Measurements from ENCODE around the gene ADD3. TPM values are rescaled to one million over a fixed set of nuclear protein-coding genes. Genes with fewer than 3 reads are reported as not detected.
A peak's percentile ranks its signal among the peaks of the same experiment; 100 is the strongest.

The ADD3 gene
- total and polyA plus RNA-seq, 2 of the 13 experiments (the other 11 are each of a cell fraction or from before 2014, with no cell fraction given), result 44.7 to 57.5 TPM

DNA sequence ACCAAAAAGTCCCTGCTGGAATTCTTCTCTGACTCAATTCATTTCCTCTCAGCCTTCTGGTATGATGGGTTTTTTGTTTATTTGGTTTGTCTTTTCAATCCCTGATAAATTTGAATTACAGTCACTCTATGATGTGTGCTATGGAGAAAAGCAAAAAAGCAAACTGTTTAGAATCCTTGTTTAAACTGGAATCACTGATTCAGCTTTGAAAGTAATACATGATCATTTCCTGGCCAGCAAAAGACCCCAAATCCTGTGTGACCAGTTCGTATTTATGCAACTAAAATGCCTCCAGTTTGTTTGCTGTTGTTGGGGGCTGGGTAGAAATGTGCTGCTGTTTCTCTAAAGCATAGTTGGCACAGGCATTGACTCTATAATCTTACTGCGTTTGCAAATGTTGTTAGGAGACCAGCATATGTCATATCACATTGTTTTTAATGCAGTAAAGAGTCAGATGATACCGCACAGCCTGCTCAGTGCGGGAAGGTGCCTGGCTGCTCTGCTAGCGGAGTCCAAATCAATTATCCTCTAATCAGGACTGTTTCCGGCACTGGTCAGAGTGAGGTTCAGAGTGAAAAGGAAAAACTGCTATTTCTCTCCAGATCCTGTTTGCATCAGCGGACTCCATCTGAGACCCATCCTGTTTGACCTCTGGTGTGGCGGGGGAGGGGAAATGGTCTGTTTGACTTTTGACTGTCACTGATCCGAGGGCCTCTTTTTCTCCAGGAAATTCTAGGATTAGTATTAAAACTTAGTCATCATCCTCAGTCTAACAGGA, 40.6 kb upstream of the ADD3 start (continued):
- peak; percentile 64 for TF ChIP-seq KAT8 (CRISPR knock-in tag; IDR thresholded peaks at IDR 0.05)
- no peak for TF ChIP-seq RELA (CRISPR knock-in tag; IDR thresholded peaks at IDR 0.05)
- TF ChIP-seq ZNF350 (CRISPR knock-in tag; IDR thresholded peaks at IDR 0.05; ENCODE audit: borderline replicate concordance, low read depth), result no peak
- no peak for TF ChIP-seq THYN1 (CRISPR knock-in tag; IDR thresholded peaks at IDR 0.05; ENCODE audit: borderline replicate concordance, low read depth)
- no peak for TF ChIP-seq ZNF784 (CRISPR knock-in tag; IDR thresholded peaks at IDR 0.05; ENCODE audit: borderline replicate concordance)
- no peak for TF ChIP-seq KMT2B (CRISPR knock-in tag; IDR thresholded peaks at IDR 0.05)
- no peak for TF ChIP-seq HMGA1 (CRISPR knock-in tag; conservative IDR thresholded peaks at IDR 0.05)
- TF ChIP-seq RCOR2 (CRISPR knock-in tag; IDR thresholded peaks at IDR 0.05), result no peak
- no peak for TF ChIP-seq DZIP1 (CRISPR knock-in tag; IDR thresholded peaks at IDR 0.05)
- TF ChIP-seq FOXC1 (CRISPR knock-in tag; IDR thresholded peaks at IDR 0.05; ENCODE audit: borderline replicate concordance), result no peak
- no peak for TF ChIP-seq ZSCAN9 (CRISPR knock-in tag; IDR thresholded peaks at IDR 0.05; ENCODE audit: borderline replicate concordance)
- TF ChIP-seq ZNF282 (IDR thresholded peaks at IDR 0.05; ENCODE audit: partially characterized antibody), result no peak
- TF ChIP-seq, protein P1, sequence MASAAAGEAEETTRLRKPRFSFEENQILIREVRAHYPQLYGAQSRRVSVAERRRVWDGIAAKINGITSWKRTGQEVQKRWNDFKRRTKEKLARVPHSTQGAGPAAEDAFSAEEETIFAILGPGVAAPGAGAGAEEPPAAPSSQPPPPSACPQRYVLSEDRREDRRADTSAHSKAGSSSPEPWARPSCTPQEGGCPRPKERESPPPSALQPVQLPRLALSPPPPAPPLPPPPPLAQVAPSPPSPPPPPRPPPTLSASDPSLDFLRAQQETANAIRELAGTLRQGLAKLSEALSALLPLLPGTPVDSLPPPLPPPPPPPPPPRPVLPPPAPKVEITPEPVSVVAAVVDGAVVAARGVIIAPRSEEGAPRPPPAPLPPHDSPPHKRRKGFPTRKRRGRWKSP (CRISPR knock-in tag; IDR thresholded peaks at IDR 0.05), result no peak
- TF ChIP-seq REXO4 (CRISPR knock-in tag; IDR thresholded peaks at IDR 0.05; ENCODE audit: borderline replicate concordance), result no peak
- TF ChIP-seq ZFP82 (CRISPR knock-in tag; IDR thresholded peaks at IDR 0.05; ENCODE audit: borderline replicate concordance), result no peak
- no peak; the same call in 1 of the 2 replicates for TF ChIP-seq NR2F2 (IDR thresholded peaks at IDR 0.05; ENCODE audit: borderline replicate concordance, low read depth)
- TF ChIP-seq ZHX1 (CRISPR knock-in tag; IDR thresholded peaks at IDR 0.05; ENCODE audit: low read depth), result no peak
- peak; percentile 15 for TF ChIP-seq SKI (IDR thresholded peaks at IDR 0.05; ENCODE audit: partially characterized antibody)
- 0 out of 2 replicates have a peak, but pooled peaks have one; percentile 36 for TF ChIP-seq KDM6A (CRISPR knock-in tag; IDR thresholded peaks at IDR 0.05; ENCODE audit: low read depth)
- TF ChIP-seq ZNF550 (CRISPR knock-in tag; IDR thresholded peaks at IDR 0.05; ENCODE audit: borderline replicate concordance), result no peak
- TF ChIP-seq AHR (CRISPR knock-in tag; IDR thresholded peaks at IDR 0.05), result no peak

Measured in HepG2 (cell line).